H1 (cell line): ENCODE measurements around the gene GNG11. TPM values are rescaled to one million over a fixed set of nuclear protein-coding genes. Genes with fewer than 3 reads are reported as not detected.

Source experiments
- CTCF ChIA-PET: fragments of 300-600 bp; sonication (Branson Sonifier 250); formaldehyde crosslinking; loops from one replicate; lab custom pipeline; 2021; ENCODE audit not compliant: partially characterized antibody; lab: Charles Lee
- POLR2A ChIA-PET: fragments of 300-600 bp; sonication (Branson Sonifier 250); formaldehyde crosslinking; loops from one replicate; lab custom pipeline; 2021; ENCODE audit warnings: inconsistent platforms; ENCODE audit not compliant: partially characterized antibody; lab: Charles Lee
- DNase-seq, 2 experiments: peaks; one replicate each; pipeline versions ENCODE4 v3.0.0 to v3.0.0-alpha.2; 2010 to 2022; ENCODE audit warnings: low spot score in 2 of 2, low read depth in 1 of 2, mixed read lengths in 1 of 2
- FAIRE-seq: peaks from 2 replicates; lab custom pipeline; 2011; peaks lifted over from hg19 to GRCh38; lab: Jason Lieb, UNC
- H2AFZ ChIP-seq: 2 replicates; pipeline ENCODE4 v1.8.1; 2012; ENCODE audit warnings: low read length, inconsistent platforms
- H2AK5ac ChIP-seq: 2 replicates; pipeline ENCODE4 v1.6.1; 2013; ENCODE audit warnings: low read depth, low read length
- H2BK120ac ChIP-seq: replicated peaks from 2 replicates; pipeline ENCODE3; 2013; ENCODE audit warnings: low read depth, low read length, inconsistent platforms
- H2BK12ac ChIP-seq: 2 replicates; pipeline ENCODE4 v1.6.1; 2013; ENCODE audit warnings: low read depth, low read length
- H2BK15ac ChIP-seq: 2 replicates; pipeline ENCODE4 v1.6.1; 2013; ENCODE audit warnings: low read length
- H2BK20ac ChIP-seq: 2 replicates; pipeline ENCODE4 v1.6.1; 2013; ENCODE audit warnings: low read length
- H2BK5ac ChIP-seq: 2 replicates; pipeline ENCODE4 v1.6.1; 2013; ENCODE audit warnings: low read depth, low read length
- H3K14ac ChIP-seq: 2 replicates; pipeline ENCODE4 v1.6.1; 2013; ENCODE audit warnings: inconsistent platforms; ENCODE audit not compliant: insufficient read length
- H3K18ac ChIP-seq: 2 replicates; pipeline ENCODE4 v1.6.1; 2013; ENCODE audit warnings: low read length; ENCODE audit errors: extremely low read depth
- H3K23ac ChIP-seq: 2 replicates; pipeline ENCODE4 v1.6.1; 2013; ENCODE audit warnings: inconsistent platforms; ENCODE audit not compliant: insufficient read length
- H3K23me2 ChIP-seq: 2 replicates; pipeline ENCODE4 v1.6.1; 2013; ENCODE audit warnings: low read depth, low read length
- H3K27ac ChIP-seq: 2 replicates; pipeline ENCODE4 v1.6.1; 2011; ENCODE audit warnings: low read depth, low read length, inconsistent platforms
- H3K27me3 ChIP-seq, 4 experiments: replicated peaks in 1 of 4; 1 replicate in 1 of 4; 2 replicates in 3 of 4; pipeline versions ENCODE4 v1.6.1 to v1.8.1; 2011 to 2013; ENCODE audit warnings: low read length in 3 of 4, mild to moderate bottlenecking in 3 of 4, inconsistent platforms in 2 of 4, mixed read lengths in 2 of 4, moderate library complexity in 1 of 4; ENCODE audit not compliant: control insufficient read depth in 3 of 4, insufficient read depth in 3 of 4; ENCODE audit errors: extremely low read depth in 1 of 4
- H3K36me3 ChIP-seq, 4 experiments: 2 replicates each; pipeline versions ENCODE4 v1.6.1 to v1.8.1; 2011 to 2013; ENCODE audit warnings: mild to moderate bottlenecking in 4 of 4, low read length in 3 of 4, moderate library complexity in 2 of 4, control low read depth in 1 of 4, inconsistent platforms in 1 of 4; ENCODE audit not compliant: insufficient read depth in 4 of 4, control insufficient read depth in 2 of 4
- H3K4ac ChIP-seq: replicated peaks from 2 replicates; pipeline ENCODE3; 2013; ENCODE audit warnings: low read length, low read depth, mixed read lengths, inconsistent platforms; ENCODE audit not compliant: insufficient read length
- H3K4me1 ChIP-seq, 4 experiments: replicated peaks in 1 of 4; 1 replicate in 1 of 4; 2 replicates in 3 of 4; pipeline versions ENCODE4 v1.6.1 to v1.8.1; 2011 to 2013; ENCODE audit warnings: low read length in 3 of 4, inconsistent platforms in 2 of 4, mixed read lengths in 1 of 4; ENCODE audit not compliant: insufficient read depth in 4 of 4, control insufficient read depth in 3 of 4
- H3K4me2 ChIP-seq, 2 experiments: 2 replicates each; pipeline versions ENCODE4 v1.6.1 to v1.8.1; 2011 to 2013; ENCODE audit warnings: low read depth in 2 of 2, low read length in 2 of 2, control low read depth in 1 of 2, inconsistent platforms in 1 of 2, mild to moderate bottlenecking in 1 of 2; ENCODE audit not compliant: insufficient read depth in 1 of 2
- H3K4me3 ChIP-seq, 4 experiments: fragments of 200-600, 300-600 bp in 1 of 4; sonication (generic), shearing (Covaris generic), sonication (Bioruptor Twin) in 1 of 4; 2 replicates each; pipeline versions ENCODE4 v1.5.1 to v1.8.1; 2011 to 2016; ENCODE audit warnings: low read length in 4 of 4, low read depth in 3 of 4, control low read depth in 2 of 4, inconsistent platforms in 2 of 4, mild to moderate bottlenecking in 2 of 4, mixed read lengths in 1 of 4, moderate library complexity in 1 of 4; ENCODE audit not compliant: insufficient read depth in 2 of 4; ENCODE audit errors: extremely low read depth in 1 of 4
- H3K56ac ChIP-seq: replicated peaks from 2 replicates; pipeline ENCODE3; 2013; ENCODE audit warnings: low read depth, mild to moderate bottlenecking, mixed read lengths, low read length, inconsistent platforms; ENCODE audit not compliant: insufficient read length
- H3K79me1 ChIP-seq: 2 replicates; pipeline ENCODE4 v1.6.1; 2013; ENCODE audit warnings: low read depth, low read length, control low read depth
- H3K79me2 ChIP-seq, 2 experiments: 2 replicates each; pipeline versions ENCODE4 v1.6.1 to v1.8.1; 2012 to 2013; ENCODE audit warnings: low read length in 2 of 2, mild to moderate bottlenecking in 2 of 2, inconsistent platforms in 1 of 2; ENCODE audit not compliant: insufficient read depth in 2 of 2, control insufficient read depth in 1 of 2
- H3K9ac ChIP-seq, 4 experiments: replicated peaks in 1 of 4; 1 replicate in 1 of 4; 2 replicates in 3 of 4; pipeline versions ENCODE4 v1.6.1 to v1.8.1; 2011 to 2013; ENCODE audit warnings: low read depth in 3 of 4, low read length in 3 of 4, control low read depth in 2 of 4, mild to moderate bottlenecking in 2 of 4, moderate library complexity in 2 of 4, inconsistent platforms in 1 of 4; ENCODE audit errors: extremely low read depth in 1 of 4
- H3K9me3 ChIP-seq, 2 experiments: 2 replicates each; pipeline versions ENCODE4 v1.6.1 to v1.8.1; 2012 to 2013; ENCODE audit warnings: mild to moderate bottlenecking in 2 of 2, moderate library complexity in 2 of 2, control low read depth in 1 of 2, inconsistent platforms in 1 of 2, low read depth in 1 of 2, low read length in 1 of 2, mixed read lengths in 1 of 2; ENCODE audit not compliant: insufficient read depth in 2 of 2
- H4K20me1 ChIP-seq, 2 experiments: replicated peaks in 1 of 2; 2 replicates each; pipeline versions ENCODE3 to v1.8.1; 2011 to 2013; ENCODE audit warnings: inconsistent platforms in 2 of 2, low read length in 2 of 2, mild to moderate bottlenecking in 1 of 2; ENCODE audit not compliant: insufficient read depth in 2 of 2, control insufficient read depth in 1 of 2
- H4K5ac ChIP-seq: 2 replicates; pipeline ENCODE4 v1.6.1; 2013; ENCODE audit warnings: low read length, low read depth, mixed read lengths, inconsistent platforms; ENCODE audit not compliant: insufficient read length
- H4K8ac ChIP-seq: 2 replicates; pipeline ENCODE4 v1.8.0; 2013; ENCODE audit warnings: mild to moderate bottlenecking, moderate library complexity, low read length, inconsistent platforms; ENCODE audit not compliant: insufficient read depth; ENCODE audit errors: extremely low read depth
- H4K91ac ChIP-seq: replicated peaks from 2 replicates; pipeline ENCODE3; 2013; ENCODE audit warnings: low read length, mixed read lengths, inconsistent platforms; ENCODE audit not compliant: insufficient read length
- ASH2L ChIP-seq: fragments of 200-600, 300-600 bp; sonication (generic); IDR thresholded peaks from one replicate; pipeline ENCODE4 v1.7.1; 2017; ENCODE audit warnings: low read length
- ATF3 ChIP-seq: IDR thresholded peaks from 2 replicates; pipeline ENCODE4 v1.6.1; 2011; ENCODE audit warnings: low read depth, mild to moderate bottlenecking, low read length; ENCODE audit not compliant: insufficient read depth
- CBX8 ChIP-seq: fragments of 300-800, 300-1000 bp; sonication (generic); IDR thresholded peaks from 2 replicates; pipeline ENCODE4 v1.7.1; 2016; ENCODE audit warnings: low read depth, low read length, borderline replicate concordance
- CHD1 ChIP-seq: IDR thresholded peaks from 2 replicates; pipeline ENCODE4 v1.6.1; 2012; ENCODE audit warnings: low read depth, low read length, improper control_type of control experiment
- CHD2 ChIP-seq: IDR thresholded peaks from 2 replicates; pipeline ENCODE4 v1.6.1; 2012; ENCODE audit warnings: low read length, improper control_type of control experiment
- MAX ChIP-seq: IDR thresholded peaks from 2 replicates; pipeline ENCODE4 v1.6.1; 2012; ENCODE audit warnings: inconsistent platforms
- NANOG ChIP-seq: IDR thresholded peaks from 2 replicates; pipeline ENCODE4 v1.6.1; 2011; ENCODE audit warnings: low read length, low read depth, mild to moderate bottlenecking, inconsistent platforms; ENCODE audit not compliant: insufficient read depth, poor library complexity, severe bottlenecking
- PHF8 ChIP-seq: fragments of 200-600 bp; sonication (generic); conservative IDR thresholded peaks from 2 replicates; pipeline ENCODE4 v1.7.1; 2012; ENCODE audit warnings: low read depth, mild to moderate bottlenecking, inconsistent platforms, low read length, moderate library complexity
- RNF2 ChIP-seq: fragments of 200-900, 300-1000 bp; sonication (generic); IDR thresholded peaks from 2 replicates; pipeline ENCODE4 v1.7.1; 2016; ENCODE audit warnings: borderline replicate concordance, low read depth, mild to moderate bottlenecking, antibody characterized with exemption, low read length; ENCODE audit not compliant: poor library complexity, severe bottlenecking; ENCODE audit errors: missing control alignments
- SIN3A ChIP-seq, 2 experiments: IDR thresholded peaks in 1 of 2; conservative IDR thresholded peaks in 1 of 2; 2 replicates each; pipeline ENCODE4 v1.6.1; 2011 to 2012; ENCODE audit warnings: low read length in 2 of 2, improper control_type of control experiment in 1 of 2, low read depth in 1 of 2, mild to moderate bottlenecking in 1 of 2
- SRF ChIP-seq: IDR thresholded peaks from 2 replicates; pipeline ENCODE4 v1.6.1; 2011; ENCODE audit warnings: mild to moderate bottlenecking, low read depth, low read length, moderate library complexity
- SUZ12 ChIP-seq: fragments of 200-600 bp; sonication (generic); IDR thresholded peaks from 2 replicates; pipeline ENCODE4 v1.6.1; 2012; ENCODE audit warnings: mild to moderate bottlenecking, inconsistent platforms, low read length, moderate library complexity, mixed read lengths
- WGBS, 2 experiments: shearing (Covaris generic) in 1 of 2; methylation state at CpG; one replicate each; pipeline versions ENCODE4 v1.1.6 to v1.1.7; 2013 to 2015; ENCODE audit warnings: low lambda C conversion rate in 2 of 2, mixed read lengths in 2 of 2, inconsistent platforms in 1 of 2, low coverage in 1 of 2, missing lambda C conversion rate in 1 of 2; ENCODE audit not compliant: insufficient replicate concordance in 2 of 2, insufficient coverage in 1 of 2, insufficient read length in 1 of 2; ENCODE audit errors: extremely low coverage in 1 of 2, missing lambda C conversion rate in 1 of 2; 5-methylcytosine and 5-hydroxymethylcytosine counted together
- polyA plus RNA-seq, 7 experiments: library from polyadenylated mRNA; depleted of rRNA in 3 of 7; stranded (reverse) in 5 of 7; unstranded in 2 of 7; fragments of >200 nt in 5 of 7; fragments of 200-250 nt in 2 of 7; gene quantifications; 1 replicate in 5 of 7; 2 replicates in 1 of 7; 4 replicates in 1 of 7; pipeline versions ENCODE4 v1.2.1 to v1.2.3, GENCODE V29; 2011 to 2013; ENCODE audit warnings: missing spikeins in 2 of 7, mixed read lengths in 2 of 7
- total RNA-seq: library from RNA; stranded (reverse); fragmentation: NEBNext Ultra II Directional; extraction: Animal tissue kit (Norgen Biotek cat#: 25700); gene quantifications from 2 replicates; pipeline ENCODE4 v1.2.1, GENCODE V29; 2021

Gene GNG11
- total and polyA plus RNA-seq, 2 of the 8 experiments (the other 6 are each of a cell fraction or from before 2014, with no cell fraction given): 0.38 to 1.3 TPM

DNA sequence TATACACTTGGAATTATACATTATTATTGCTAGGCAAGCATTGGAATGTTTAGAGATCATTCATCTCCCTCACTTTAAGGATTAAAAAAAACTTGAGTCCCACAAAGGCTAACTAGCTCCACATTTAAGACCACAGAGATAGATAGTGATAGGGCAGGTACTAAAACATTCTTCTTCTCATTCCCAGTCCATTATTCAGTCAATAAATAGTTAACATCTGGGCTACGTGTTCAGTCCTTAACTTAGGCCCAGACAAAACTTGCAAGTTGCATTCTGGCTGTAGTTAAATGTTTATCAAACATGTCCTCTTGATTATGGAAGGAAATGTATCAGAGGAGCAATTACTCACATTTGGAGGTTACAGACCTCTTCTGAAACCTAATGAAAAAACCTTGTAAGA lies 2.4 kb downstream of the GNG11 start:
- Histone ChIP-seq H4K91ac (no peak overlapping the region), H3K18ac (no peak overlapping the region), H3K4me3 (no peak overlapping the region), H3K9ac (no peak overlapping the region), H2BK120ac (no peak overlapping the region), H3K4me1 (peaks cover 0 to 7% (median 2%) of the 10 kb centered on the region in 4 experiments; a peak in 2 of 7 replicates), H2BK15ac (no peak overlapping the region), H3K79me2 (no peaks in the 10 kb centered on the region), H3K79me1 (no peaks in the 10 kb centered on the region), H4K8ac (no peak overlapping the region), H3K14ac (no peak overlapping the region), H2AFZ (no peak overlapping the region), H3K36me3 (no peaks in the 10 kb centered on the region), H3K23me2 (peaks cover 6% of the 10 kb centered on the region; the same call in 1 of the 2 replicates), H3K27ac (no peak overlapping the region), H3K23ac (no peak overlapping the region), H3K27me3 (no peaks in the 10 kb centered on the region), H3K4me2 (no peak overlapping the region), H4K20me1 (no peaks in the 10 kb centered on the region), H2AK5ac (no peak overlapping the region), H4K5ac (no peak overlapping the region), H2BK20ac (no peak overlapping the region), H3K4ac (no peak overlapping the region), H2BK12ac (no peak overlapping the region), H2BK5ac (no peak overlapping the region), H3K56ac (no peak overlapping the region), H3K9me3 (no peaks in the 10 kb centered on the region)
- WGBS, 2 experiments: 76% methylated on average over 1 of the region's 1 CpG; no CpG with 5 or more reads in 1 of the 2 experiments
- ChIA-PET CTCF (interaction anchor here (1.4 kb wide), 1 partner anchor 163 kb away, joined by 3 read pairs; no protein-coding TSS in a partner anchor), POLR2A (no interaction called here)
- FAIRE-seq (no peak), DNase-seq (no peak)
- no peak for TF ChIP-seq SIN3A (conservative IDR thresholded peaks at IDR 0.05 in 1 of 2, IDR thresholded peaks at IDR 0.05 in 1 of 2; ENCODE audit: low read depth in 1 of 2, low read length in 2 of 2)
- no peak for TF ChIP-seq SUZ12
- no peak for TF ChIP-seq ATF3
- no peak for TF ChIP-seq CHD2
- TF ChIP-seq RNF2: no peak
- TF ChIP-seq SRF: no peak
- TF ChIP-seq NANOG: no peak
- TF ChIP-seq CHD1: no peak
- TF ChIP-seq ASH2L: no peak
- TF ChIP-seq PHF8: no peak
- no peak for TF ChIP-seq MAX
- TF ChIP-seq CBX8: no peak
